ENCODE measurements around the gene ZNF385C.
"Not testable (repeated sequence)": the region's sequence is repeated elsewhere in the genome, so short reads cannot be mapped to it uniquely, and the experiment has no call there.

ZNF385C gene

GRCh38 chr17:42019509-42020404 lies 78.5 kb downstream of the ZNF385C start, which contains the start of gene NKIRAS2:
Gene NKIRAS2 (plus strand): TSS chr17:42020090. CDS start chr17:42021578, 1,488 bp downstream.
- peak; percentile 95 for TF ChIP-seq CTCF (IDR thresholded peaks at IDR 0.05; ENCODE audit: low read depth, low read length)
- peak; percentile 92 to 94 for DNase-seq (ENCODE audit: low read depth in 2 of 2)
- H3K4me3 ChIP-seq (replicated peaks in 1 of 2; ENCODE audit: low read depth in 2 of 2, low read length in 2 of 2), result peak within 1 kb of the TSS; percentile 90 to 92

GRCh38 chr17:42018988-42019387 lies 79.3 kb downstream of the ZNF385C start:
- no peak for DNase-seq (ENCODE audit: low read depth in 2 of 2)
- TF ChIP-seq CTCF (IDR thresholded peaks at IDR 0.05; ENCODE audit: low read depth, low read length), result no peak
- no peak overlapping the region for H3K4me3 ChIP-seq (replicated peaks in 1 of 2; ENCODE audit: low read depth in 2 of 2, low read length in 2 of 2)

- H3K4me3 ChIP-seq (replicated peaks in 1 of 2; ENCODE audit: low read depth in 2 of 2, low read length in 2 of 2), result peak overlapping the region in 1 of 2 donors; percentile 99
- no peak for DNase-seq (ENCODE audit: low read depth in 2 of 2)
- TF ChIP-seq CTCF (IDR thresholded peaks at IDR 0.05; ENCODE audit: low read depth, low read length), result no peak
These were observed 79.9 kb downstream of the ZNF385C start for GRCh38 chr17:42018339-42018738.

- TF ChIP-seq CTCF (IDR thresholded peaks at IDR 0.05; ENCODE audit: low read depth, low read length), result no peak
- DNase-seq (ENCODE audit: low read depth in 2 of 2), result no peak
- peak overlapping the region; percentile 98 to 99 for H3K4me3 ChIP-seq (replicated peaks in 1 of 2; ENCODE audit: low read depth in 2 of 2, low read length in 2 of 2)
These were observed 80.4 kb downstream of the ZNF385C start for GRCh38 chr17:42017866-42018200.

GRCh38 chr17:42016941-42017865 lies 81.1 kb downstream of the ZNF385C start, which contains the start of gene DNAJC7:
Gene DNAJC7 (minus strand): TSS chr17:42017439. CDS start chr17:42017416, 23 bp downstream.
- TF ChIP-seq CTCF (IDR thresholded peaks at IDR 0.05; ENCODE audit: low read depth, low read length), result no peak
- DNase-seq (ENCODE audit: low read depth in 2 of 2), result peak; percentile 90 to 95
- peak within 1 kb of the TSS; percentile 98 to 99 for H3K4me3 ChIP-seq (replicated peaks in 1 of 2; ENCODE audit: low read depth in 2 of 2, low read length in 2 of 2)

- peak overlapping the region; percentile 98 to 99 for H3K4me3 ChIP-seq (replicated peaks in 1 of 2; ENCODE audit: low read depth in 2 of 2, low read length in 2 of 2)
- TF ChIP-seq CTCF (IDR thresholded peaks at IDR 0.05; ENCODE audit: low read depth, low read length), result no peak
- peak in 1 of 2 donors; percentile 44 for DNase-seq (ENCODE audit: low read depth in 2 of 2)
These were observed 81.9 kb downstream of the ZNF385C start for GRCh38 chr17:42016411-42016831.

- DNase-seq (ENCODE audit: low read depth in 2 of 2); H3K4me3 ChIP-seq (replicated peaks in 1 of 2; ENCODE audit: low read depth in 2 of 2, low read length in 2 of 2): not testable (repeated sequence)
These were observed 84.5 kb downstream of the ZNF385C start for GRCh38 chr17:42013740-42014139.

- not testable (repeated sequence) for DNase-seq (ENCODE audit: low read depth in 2 of 2)
These were observed 85.9 kb downstream of the ZNF385C start for GRCh38 chr17:42012363-42012762.

More at GRCh38 chr17:42012363-42012762, 85.9 kb downstream of the ZNF385C start:
- not testable (repeated sequence) for H3K4me3 ChIP-seq (replicated peaks in 1 of 2; ENCODE audit: low read depth in 2 of 2, low read length in 2 of 2)

Measured in cardiac fibroblast (primary cell).